HG03469 (cell line): ENCODE results near the gene FBN1.

ENCODE experiments used
- ATAC-seq: cut with Tn5 transposase; IDR thresholded peaks from one replicate; pipeline ENCODE4 v1.9.1; 2021; ENCODE audit warnings: mild to moderate bottlenecking, moderate library complexity, moderate number of reproducible peaks; ENCODE audit not compliant: unreplicated experiment

Gene FBN1

GRCh38 chr15:48652510-48653076 is 7.1 kb upstream of the FBN1 start:
- ATAC-seq, result no peak

- ATAC-seq, result no peak
Observed at GRCh38 chr15:48650931-48651330, 5.4 kb upstream of the FBN1 start.

- no peak for ATAC-seq
Observed at GRCh38 chr15:48647962-48648361, 2.5 kb upstream of the FBN1 start.

GRCh38 chr15:48646331-48646730 is 822 bp upstream of the FBN1 start:
- ATAC-seq, result no peak

GRCh38 chr15:48644827-48645557 is 517 bp downstream of the FBN1 start:
- peak; percentile 17 for ATAC-seq

- ATAC-seq, result peak; percentile 4
Observed at GRCh38 chr15:48644467-48644826, 1.1 kb downstream of the FBN1 start.

- ATAC-seq, result no peak
Observed at GRCh38 chr15:48643776-48644466, 1.6 kb downstream of the FBN1 start.

- ATAC-seq, result no peak
Observed at GRCh38 chr15:48643206-48643605, 2.3 kb downstream of the FBN1 start.

GRCh38 chr15:48642795-48643194 is 2.7 kb downstream of the FBN1 start:
- ATAC-seq, result no peak

- ATAC-seq, result peak; percentile 40
Observed at GRCh38 chr15:48641416-48641815, 4.1 kb downstream of the FBN1 start.

- no peak for ATAC-seq
Observed at GRCh38 chr15:48638963-48639362, 6.5 kb downstream of the FBN1 start.

GRCh38 chr15:48637639-48638038 is 7.9 kb downstream of the FBN1 start:
- no peak for ATAC-seq

- no peak for ATAC-seq
Observed at GRCh38 chr15:48636511-48636910, 9.0 kb downstream of the FBN1 start.

GRCh38 chr15:48634893-48635292 is 10.6 kb downstream of the FBN1 start:
- ATAC-seq, result no peak

- ATAC-seq, result no peak
Observed at GRCh38 chr15:48634096-48634495, 11.4 kb downstream of the FBN1 start.

- ATAC-seq, result no peak
Observed at GRCh38 chr15:48632651-48633050, 12.9 kb downstream of the FBN1 start.

GRCh38 chr15:48631176-48631770 is 14.2 kb downstream of the FBN1 start:
- no peak for ATAC-seq

- ATAC-seq, result no peak
Observed at GRCh38 chr15:48630245-48630644, 15.3 kb downstream of the FBN1 start.

GRCh38 chr15:48628832-48629231 is 16.7 kb downstream of the FBN1 start:
- no peak for ATAC-seq

- no peak for ATAC-seq
Observed at GRCh38 chr15:48627260-48627940, 18.1 kb downstream of the FBN1 start.

- no peak for ATAC-seq
Observed at GRCh38 chr15:48625126-48625525, 20.4 kb downstream of the FBN1 start.
